HEK293 (cell line): ENCODE data around the gene METTL2B.
"Not testable (repeated sequence)": the region's sequence is repeated elsewhere in the genome, so short reads cannot be mapped to it uniquely, and the experiment has no call there.

Experiments
- BCL6B ChIP-seq: fragments of 450-650 bp; formaldehyde crosslinking; IDR thresholded peaks from 2 replicates; pipeline ENCODE4 v1.5.1; 2017; ENCODE audit warnings: missing biosample characterization, missing genetic modification characterization
- CTCF ChIP-seq: fragments of 450-650 bp; formaldehyde crosslinking; IDR thresholded peaks from 2 replicates; pipeline ENCODE4 v1.5.1; 2016; ENCODE audit warnings: missing biosample characterization, missing genetic modification characterization
- GFI1B ChIP-seq: fragments of 450-650 bp; formaldehyde crosslinking; IDR thresholded peaks from 2 replicates; pipeline ENCODE4 v1.5.1; 2016; ENCODE audit warnings: missing biosample characterization, missing genetic modification characterization
- KLF10 ChIP-seq: fragments of 450-650 bp; IDR thresholded peaks from 2 replicates; pipeline ENCODE4 v1.5.1; 2018; ENCODE audit warnings: missing biosample characterization, mild to moderate bottlenecking, missing genetic modification characterization
- PRDM10 ChIP-seq: fragments of 450-650 bp; formaldehyde crosslinking; IDR thresholded peaks from 2 replicates; pipeline ENCODE4 v1.5.1; 2016; ENCODE audit warnings: missing biosample characterization, missing genetic modification characterization
- REST ChIP-seq: fragments of 450-650 bp; formaldehyde crosslinking; IDR thresholded peaks from 2 replicates; pipeline ENCODE4 v1.5.1; 2016; ENCODE audit warnings: missing biosample characterization, missing genetic modification characterization
- SP3 ChIP-seq: fragments of 450-650 bp; formaldehyde crosslinking; IDR thresholded peaks from 2 replicates; pipeline ENCODE4 v1.5.1; 2016; ENCODE audit warnings: missing biosample characterization, missing genetic modification characterization
- ZNF184 ChIP-seq: fragments of 450-650 bp; IDR thresholded peaks from 2 replicates; pipeline ENCODE4 v1.5.1; 2018; ENCODE audit warnings: missing biosample characterization, mild to moderate bottlenecking, missing genetic modification characterization
- ZNF341 ChIP-seq: fragments of 450-650 bp; formaldehyde crosslinking; IDR thresholded peaks from 2 replicates; pipeline ENCODE4; 2016; ENCODE audit warnings: low read depth, missing biosample characterization, missing genetic modification characterization
- ZNF362 ChIP-seq: fragments of 450-650 bp; formaldehyde crosslinking; IDR thresholded peaks from 2 replicates; pipeline ENCODE4 v1.5.1; 2016; ENCODE audit warnings: missing biosample characterization, missing genetic modification characterization

- not testable (repeated sequence) for TF ChIP-seq ZNF362 (tag by site-specific recombination); PRDM10 (tag by site-specific recombination); GFI1B (tag by site-specific recombination); CTCF (tag by site-specific recombination); ZNF184 (tag by site-specific recombination); REST; BCL6B (tag by site-specific recombination); SP3 (tag by site-specific recombination); ZNF341 (tag by site-specific recombination); KLF10 (tag by site-specific recombination)
These were observed 11.6 kb downstream of the METTL2B start for GRCh38 chr7:128488134-128488533.
